ENCODE measurements around the gene BCL11A. TPM values are rescaled to one million over a fixed set of nuclear protein-coding genes. Genes with fewer than 3 reads are reported as not detected.
A peak's percentile ranks its signal among the peaks of the same experiment; 100 is the strongest.

Gene BCL11A
- total RNA-seq, 3 donors from 2014 or later, result 0.64 to 13.5 (median 6.2) TPM

- no peaks in the 10 kb centered on the region for H3K9me3 ChIP-seq
- no peak for TF ChIP-seq POLR2A (IDR thresholded peaks at IDR 0.05)
- no peak for TF ChIP-seq POLR2AphosphoS5 (IDR thresholded peaks at IDR 0.05)
- TF ChIP-seq CTCF (IDR thresholded peaks at IDR 0.05), result no peak
- peak overlapping the region; percentile 42 to 78 (median 73) for H3K4me3 ChIP-seq
- DNase-seq (ENCODE audit: low spot score in 2 of 2), result no peak
- no peaks in the 10 kb centered on the region for H3K36me3 ChIP-seq
- H3K27ac ChIP-seq, result peak overlapping the region in 1 of 2 donors; percentile 70
- intact Hi-C loops (cut with DNase I; ENCODE audit: low total_unique reads), result no loop called here
- H3K27me3 ChIP-seq, result peaks cover 0 to 7% of the 10 kb centered on the region in 2 donors
- no peaks in the 10 kb centered on the region for H3K4me1 ChIP-seq
Measured at GRCh38 chr2:60554074-60554645, 706 bp upstream of the BCL11A start.

- H3K4me3 ChIP-seq, result peak overlapping the region; percentile 42 to 78 (median 73)
- H3K9me3 ChIP-seq, result no peaks in the 10 kb centered on the region
- no peaks in the 10 kb centered on the region for H3K4me1 ChIP-seq
- peaks cover 0 to 6% of the 10 kb centered on the region in 2 donors for H3K27me3 ChIP-seq
- H3K36me3 ChIP-seq, result no peaks in the 10 kb centered on the region
- DNase-seq (ENCODE audit: low spot score in 2 of 2), result no peak
- TF ChIP-seq POLR2AphosphoS5 (IDR thresholded peaks at IDR 0.05), result no peak
- TF ChIP-seq POLR2A (IDR thresholded peaks at IDR 0.05), result no peak
- TF ChIP-seq CTCF (IDR thresholded peaks at IDR 0.05), result no peak
- H3K27ac ChIP-seq, result no peak overlapping the region
- intact Hi-C loops (cut with DNase I; ENCODE audit: low total_unique reads), result no loop called here
Measured at GRCh38 chr2:60552851-60553494, 481 bp downstream of the BCL11A start.

- no peaks in the 10 kb centered on the region for H3K4me1 ChIP-seq
- peak overlapping the region; percentile 42 to 78 (median 73) for H3K4me3 ChIP-seq
- H3K27ac ChIP-seq, result peak overlapping the region; percentile 63 to 73
- TF ChIP-seq POLR2A (IDR thresholded peaks at IDR 0.05) (no peak), CTCF (IDR thresholded peaks at IDR 0.05) (no peak), POLR2AphosphoS5 (IDR thresholded peaks at IDR 0.05) (no peak)
- DNase-seq (ENCODE audit: low spot score in 2 of 2), result no peak
- H3K27me3 ChIP-seq, result peaks cover 0 to 4% of the 10 kb centered on the region in 2 donors
- no peaks in the 10 kb centered on the region for H3K9me3 ChIP-seq
- intact Hi-C loops (cut with DNase I; ENCODE audit: low total_unique reads), result no loop called here
- H3K36me3 ChIP-seq, result no peaks in the 10 kb centered on the region
Measured at GRCh38 chr2:60552078-60552850, 1.2 kb downstream of the BCL11A start.

GRCh38 chr2:60551240-60552077 is 2.0 kb downstream of the BCL11A start:
- TF ChIP-seq POLR2A (IDR thresholded peaks at IDR 0.05) (no peak), CTCF (IDR thresholded peaks at IDR 0.05) (no peak), POLR2AphosphoS5 (IDR thresholded peaks at IDR 0.05) (no peak)
- Histone ChIP-seq H3K27me3 (peaks cover 0 to 1% of the 10 kb centered on the region in 2 donors), H3K27ac (peak overlapping the region; percentile 63 to 76), H3K4me1 (no peaks in the 10 kb centered on the region), H3K4me3 (peak overlapping the region; percentile 42 to 78 (median 73)), H3K9me3 (no peaks in the 10 kb centered on the region), H3K36me3 (no peaks in the 10 kb centered on the region)
- intact Hi-C loops (cut with DNase I; ENCODE audit: low total_unique reads), result no loop called here
- peak in 1 of 2 donors; percentile 31 for DNase-seq (ENCODE audit: low spot score in 2 of 2)
